GM12891 (cell line): ENCODE measurements around the gene DNAJB12.
A peak's percentile ranks its signal among the peaks of the same experiment; 100 is the strongest.
"Not testable (repeated sequence)": the region's sequence is repeated elsewhere in the genome, so short reads cannot be mapped to it uniquely, and the experiment has no call there.

ENCODE experiments used
- DNase-seq: peaks from one replicate; pipeline ENCODE4 v3.0.0; 2011; ENCODE audit warnings: low spot score; ENCODE audit not compliant: insufficient read length
- FAIRE-seq: peaks from 2 replicates; lab custom pipeline; 2011; peaks lifted over from hg19 to GRCh38; lab: Jason Lieb, UNC
- PAX5 ChIP-seq: IDR thresholded peaks from 2 replicates; pipeline ENCODE4 v1.6.1; 2011; ENCODE audit warnings: low read length, moderate library complexity, mild to moderate bottlenecking; ENCODE audit not compliant: insufficient read depth, severe bottlenecking
- POLR2A ChIP-seq: IDR thresholded peaks from 2 replicates; pipeline ENCODE4 v1.6.1; 2011; ENCODE audit warnings: low read depth, low read length, control low read depth
- POLR2AphosphoS5 ChIP-seq: IDR thresholded peaks from 2 replicates; pipeline ENCODE4 v1.6.1; 2011; ENCODE audit warnings: low read depth, low read length, control low read depth
- POU2F2 ChIP-seq: IDR thresholded peaks from 2 replicates; pipeline ENCODE4 v1.6.1; 2011; ENCODE audit warnings: low read depth, mild to moderate bottlenecking, control low read depth, low read length, moderate library complexity
- SPI1 ChIP-seq: IDR thresholded peaks from 2 replicates; pipeline ENCODE4 v1.6.1; 2011; ENCODE audit warnings: low read depth, low read length, control low read depth
- TAF1 ChIP-seq: IDR thresholded peaks from 2 replicates; pipeline ENCODE4 v1.6.1; 2011; ENCODE audit warnings: low read depth, low read length, control low read depth

Gene DNAJB12

GRCh38 chr10:72331575-72332422 lies 22.9 kb downstream of the DNAJB12 start:
- FAIRE-seq: peak; percentile 95
- DNase-seq: no peak
- TF ChIP-seq POLR2AphosphoS5 (0 out of 2 replicates have a peak, but pooled peaks have one; percentile 34), SPI1 (no peak)

GRCh38 chr10:72330069-72330426 lies 24.7 kb downstream of the DNAJB12 start:
- TF ChIP-seq POU2F2 (no peak), TAF1 (no peak), POLR2AphosphoS5 (no peak), SPI1 (no peak), POLR2A (no peak), PAX5 (no peak)
- no peak for DNase-seq
- FAIRE-seq: no peak

GRCh38 chr10:72329290-72330068 lies 25.2 kb downstream of the DNAJB12 start:
- DNase-seq (no peak), FAIRE-seq (no peak)
- TF ChIP-seq PAX5: no peak
- TF ChIP-seq POLR2AphosphoS5: peak; percentile 39; the same call in 1 of the 2 replicates

GRCh38 chr10:72328829-72329204 lies 25.9 kb downstream of the DNAJB12 start:
- FAIRE-seq (no peak), DNase-seq (no peak)
- TF ChIP-seq POU2F2: no peak
- no peak for TF ChIP-seq PAX5
- TF ChIP-seq POLR2A: no peak
- no peak for TF ChIP-seq TAF1
- TF ChIP-seq SPI1: no peak
- no peak for TF ChIP-seq POLR2AphosphoS5

GRCh38 chr10:72328045-72328828 lies 26.5 kb downstream of the DNAJB12 start:
- DNase-seq: no peak
- no peak for FAIRE-seq
- TF ChIP-seq SPI1: no peak
- no peak for TF ChIP-seq POLR2A
- TF ChIP-seq POU2F2: no peak
- TF ChIP-seq TAF1: no peak
- no peak for TF ChIP-seq PAX5
- TF ChIP-seq POLR2AphosphoS5: no peak

GRCh38 chr10:72326665-72327603 lies 27.8 kb downstream of the DNAJB12 start:
- FAIRE-seq, DNase-seq: not testable (repeated sequence)
- TF ChIP-seq POLR2AphosphoS5 (peak; percentile 23; the same call in 1 of the 2 replicates), POLR2A (peak; percentile 55; the same call in 1 of the 2 replicates)

GRCh38 chr10:72325243-72326175 lies 29.2 kb downstream of the DNAJB12 start:
- FAIRE-seq, DNase-seq: not testable (repeated sequence)

- TF ChIP-seq POU2F2 (no peak), SPI1 (peak; percentile 45)
- no peak for DNase-seq
- FAIRE-seq: no peak
Observed at GRCh38 chr10:72323771-72324191, 30.9 kb downstream of the DNAJB12 start.
